H1 (cell line): ENCODE data around the gene LAMA3. TPM values are rescaled to one million over a fixed set of nuclear protein-coding genes. Genes with fewer than 3 reads are reported as not detected.

Experiments
- CTCF ChIA-PET: fragments of 300-600 bp; sonication (Branson Sonifier 250); formaldehyde crosslinking; loops from one replicate; lab custom pipeline; 2021; ENCODE audit not compliant: partially characterized antibody; lab: Charles Lee
- POLR2A ChIA-PET: fragments of 300-600 bp; sonication (Branson Sonifier 250); formaldehyde crosslinking; loops from one replicate; lab custom pipeline; 2021; ENCODE audit warnings: inconsistent platforms; ENCODE audit not compliant: partially characterized antibody; lab: Charles Lee
- DNase-seq, 2 experiments: peaks; one replicate each; pipeline versions ENCODE4 v3.0.0 to v3.0.0-alpha.2; 2010 to 2022; ENCODE audit warnings: low spot score in 2 of 2, low read depth in 1 of 2, mixed read lengths in 1 of 2
- FAIRE-seq: peaks from 2 replicates; lab custom pipeline; 2011; peaks lifted over from hg19 to GRCh38; lab: Jason Lieb, UNC
- H2AFZ ChIP-seq: 2 replicates; pipeline ENCODE4 v1.8.1; 2012; ENCODE audit warnings: low read length, inconsistent platforms
- H2AK5ac ChIP-seq: 2 replicates; pipeline ENCODE4 v1.6.1; 2013; ENCODE audit warnings: low read depth, low read length
- H2BK120ac ChIP-seq: replicated peaks from 2 replicates; pipeline ENCODE3; 2013; ENCODE audit warnings: low read depth, low read length, inconsistent platforms
- H2BK12ac ChIP-seq: 2 replicates; pipeline ENCODE4 v1.6.1; 2013; ENCODE audit warnings: low read depth, low read length
- H2BK15ac ChIP-seq: 2 replicates; pipeline ENCODE4 v1.6.1; 2013; ENCODE audit warnings: low read length
- H2BK20ac ChIP-seq: 2 replicates; pipeline ENCODE4 v1.6.1; 2013; ENCODE audit warnings: low read length
- H2BK5ac ChIP-seq: 2 replicates; pipeline ENCODE4 v1.6.1; 2013; ENCODE audit warnings: low read depth, low read length
- H3K14ac ChIP-seq: 2 replicates; pipeline ENCODE4 v1.6.1; 2013; ENCODE audit warnings: inconsistent platforms; ENCODE audit not compliant: insufficient read length
- H3K18ac ChIP-seq: 2 replicates; pipeline ENCODE4 v1.6.1; 2013; ENCODE audit warnings: low read length; ENCODE audit errors: extremely low read depth
- H3K23ac ChIP-seq: 2 replicates; pipeline ENCODE4 v1.6.1; 2013; ENCODE audit warnings: inconsistent platforms; ENCODE audit not compliant: insufficient read length
- H3K23me2 ChIP-seq: 2 replicates; pipeline ENCODE4 v1.6.1; 2013; ENCODE audit warnings: low read depth, low read length
- H3K27ac ChIP-seq: 2 replicates; pipeline ENCODE4 v1.6.1; 2011; ENCODE audit warnings: low read depth, low read length, inconsistent platforms
- H3K27me3 ChIP-seq, 4 experiments: replicated peaks in 1 of 4; 1 replicate in 1 of 4; 2 replicates in 3 of 4; pipeline versions ENCODE4 v1.6.1 to v1.8.1; 2011 to 2013; ENCODE audit warnings: low read length in 3 of 4, mild to moderate bottlenecking in 3 of 4, inconsistent platforms in 2 of 4, mixed read lengths in 2 of 4, moderate library complexity in 1 of 4; ENCODE audit not compliant: control insufficient read depth in 3 of 4, insufficient read depth in 3 of 4; ENCODE audit errors: extremely low read depth in 1 of 4
- H3K36me3 ChIP-seq, 4 experiments: 2 replicates each; pipeline versions ENCODE4 v1.6.1 to v1.8.1; 2011 to 2013; ENCODE audit warnings: mild to moderate bottlenecking in 4 of 4, low read length in 3 of 4, moderate library complexity in 2 of 4, control low read depth in 1 of 4, inconsistent platforms in 1 of 4; ENCODE audit not compliant: insufficient read depth in 4 of 4, control insufficient read depth in 2 of 4
- H3K4ac ChIP-seq: replicated peaks from 2 replicates; pipeline ENCODE3; 2013; ENCODE audit warnings: low read length, low read depth, mixed read lengths, inconsistent platforms; ENCODE audit not compliant: insufficient read length
- H3K4me1 ChIP-seq, 4 experiments: replicated peaks in 1 of 4; 1 replicate in 1 of 4; 2 replicates in 3 of 4; pipeline versions ENCODE4 v1.6.1 to v1.8.1; 2011 to 2013; ENCODE audit warnings: low read length in 3 of 4, inconsistent platforms in 2 of 4, mixed read lengths in 1 of 4; ENCODE audit not compliant: insufficient read depth in 4 of 4, control insufficient read depth in 3 of 4
- H3K4me2 ChIP-seq, 2 experiments: 2 replicates each; pipeline versions ENCODE4 v1.6.1 to v1.8.1; 2011 to 2013; ENCODE audit warnings: low read depth in 2 of 2, low read length in 2 of 2, control low read depth in 1 of 2, inconsistent platforms in 1 of 2, mild to moderate bottlenecking in 1 of 2; ENCODE audit not compliant: insufficient read depth in 1 of 2
- H3K4me3 ChIP-seq, 4 experiments: fragments of 200-600, 300-600 bp in 1 of 4; sonication (generic), shearing (Covaris generic), sonication (Bioruptor Twin) in 1 of 4; 2 replicates each; pipeline versions ENCODE4 v1.5.1 to v1.8.1; 2011 to 2016; ENCODE audit warnings: low read length in 4 of 4, low read depth in 3 of 4, control low read depth in 2 of 4, inconsistent platforms in 2 of 4, mild to moderate bottlenecking in 2 of 4, mixed read lengths in 1 of 4, moderate library complexity in 1 of 4; ENCODE audit not compliant: insufficient read depth in 2 of 4; ENCODE audit errors: extremely low read depth in 1 of 4
- H3K56ac ChIP-seq: replicated peaks from 2 replicates; pipeline ENCODE3; 2013; ENCODE audit warnings: low read depth, mild to moderate bottlenecking, mixed read lengths, low read length, inconsistent platforms; ENCODE audit not compliant: insufficient read length
- H3K79me1 ChIP-seq: 2 replicates; pipeline ENCODE4 v1.6.1; 2013; ENCODE audit warnings: low read depth, low read length, control low read depth
- H3K79me2 ChIP-seq, 2 experiments: 2 replicates each; pipeline versions ENCODE4 v1.6.1 to v1.8.1; 2012 to 2013; ENCODE audit warnings: low read length in 2 of 2, mild to moderate bottlenecking in 2 of 2, inconsistent platforms in 1 of 2; ENCODE audit not compliant: insufficient read depth in 2 of 2, control insufficient read depth in 1 of 2
- H3K9ac ChIP-seq, 4 experiments: replicated peaks in 1 of 4; 1 replicate in 1 of 4; 2 replicates in 3 of 4; pipeline versions ENCODE4 v1.6.1 to v1.8.1; 2011 to 2013; ENCODE audit warnings: low read depth in 3 of 4, low read length in 3 of 4, control low read depth in 2 of 4, mild to moderate bottlenecking in 2 of 4, moderate library complexity in 2 of 4, inconsistent platforms in 1 of 4; ENCODE audit errors: extremely low read depth in 1 of 4
- H3K9me3 ChIP-seq, 2 experiments: 2 replicates each; pipeline versions ENCODE4 v1.6.1 to v1.8.1; 2012 to 2013; ENCODE audit warnings: mild to moderate bottlenecking in 2 of 2, moderate library complexity in 2 of 2, control low read depth in 1 of 2, inconsistent platforms in 1 of 2, low read depth in 1 of 2, low read length in 1 of 2, mixed read lengths in 1 of 2; ENCODE audit not compliant: insufficient read depth in 2 of 2
- H4K20me1 ChIP-seq, 2 experiments: replicated peaks in 1 of 2; 2 replicates each; pipeline versions ENCODE3 to v1.8.1; 2011 to 2013; ENCODE audit warnings: inconsistent platforms in 2 of 2, low read length in 2 of 2, mild to moderate bottlenecking in 1 of 2; ENCODE audit not compliant: insufficient read depth in 2 of 2, control insufficient read depth in 1 of 2
- H4K5ac ChIP-seq: 2 replicates; pipeline ENCODE4 v1.6.1; 2013; ENCODE audit warnings: low read length, low read depth, mixed read lengths, inconsistent platforms; ENCODE audit not compliant: insufficient read length
- H4K8ac ChIP-seq: 2 replicates; pipeline ENCODE4 v1.8.0; 2013; ENCODE audit warnings: mild to moderate bottlenecking, moderate library complexity, low read length, inconsistent platforms; ENCODE audit not compliant: insufficient read depth; ENCODE audit errors: extremely low read depth
- H4K91ac ChIP-seq: replicated peaks from 2 replicates; pipeline ENCODE3; 2013; ENCODE audit warnings: low read length, mixed read lengths, inconsistent platforms; ENCODE audit not compliant: insufficient read length
- ASH2L ChIP-seq: fragments of 200-600, 300-600 bp; sonication (generic); IDR thresholded peaks from one replicate; pipeline ENCODE4 v1.7.1; 2017; ENCODE audit warnings: low read length
- CBX5 ChIP-seq: fragments of 300-800, 300-1000 bp; sonication (generic); IDR thresholded peaks from 2 replicates; pipeline ENCODE4 v1.7.1; 2016; ENCODE audit warnings: antibody characterized with exemption, low read length, low read depth
- EZH2 ChIP-seq: fragments of 200-600 bp; sonication (generic); IDR thresholded peaks from 2 replicates; pipeline ENCODE4 v1.7.1; 2012; ENCODE audit warnings: low read depth, mild to moderate bottlenecking, moderate library complexity, low read length, inconsistent platforms; ENCODE audit not compliant: severe bottlenecking
- GABPA ChIP-seq: IDR thresholded peaks from 2 replicates; pipeline ENCODE4 v1.6.1; 2011; ENCODE audit warnings: mild to moderate bottlenecking, low read length, moderate library complexity, borderline replicate concordance; ENCODE audit not compliant: insufficient read depth
- POLR2AphosphoS5 ChIP-seq: IDR thresholded peaks from 2 replicates; pipeline ENCODE4 v1.6.1; 2011; ENCODE audit warnings: low read depth, low read length
- POU5F1 ChIP-seq: IDR thresholded peaks from 2 replicates; pipeline ENCODE4 v1.6.1; 2011; ENCODE audit warnings: low read depth, mild to moderate bottlenecking, low read length, moderate library complexity
- RNF2 ChIP-seq: fragments of 200-900, 300-1000 bp; sonication (generic); IDR thresholded peaks from 2 replicates; pipeline ENCODE4 v1.7.1; 2016; ENCODE audit warnings: borderline replicate concordance, low read depth, mild to moderate bottlenecking, antibody characterized with exemption, low read length; ENCODE audit not compliant: poor library complexity, severe bottlenecking; ENCODE audit errors: missing control alignments
- TAF1 ChIP-seq: IDR thresholded peaks from 2 replicates; pipeline ENCODE4 v1.6.1; 2011; ENCODE audit warnings: mild to moderate bottlenecking, low read depth, low read length
- YY1 ChIP-seq: IDR thresholded peaks from 2 replicates; pipeline ENCODE4 v1.6.1; 2011; ENCODE audit warnings: low read depth, mild to moderate bottlenecking, low read length
- ZNF274 ChIP-seq: IDR thresholded peaks from 2 replicates; pipeline ENCODE4 v1.7.0; 2012; ENCODE audit warnings: low read length, borderline replicate concordance; ENCODE audit errors: extremely low read depth
- WGBS, 2 experiments: shearing (Covaris generic) in 1 of 2; methylation state at CpG; one replicate each; pipeline versions ENCODE4 v1.1.6 to v1.1.7; 2013 to 2015; ENCODE audit warnings: low lambda C conversion rate in 2 of 2, mixed read lengths in 2 of 2, inconsistent platforms in 1 of 2, low coverage in 1 of 2, missing lambda C conversion rate in 1 of 2; ENCODE audit not compliant: insufficient replicate concordance in 2 of 2, insufficient coverage in 1 of 2, insufficient read length in 1 of 2; ENCODE audit errors: extremely low coverage in 1 of 2, missing lambda C conversion rate in 1 of 2; 5-methylcytosine and 5-hydroxymethylcytosine counted together
- polyA plus RNA-seq, 7 experiments: library from polyadenylated mRNA; depleted of rRNA in 3 of 7; stranded (reverse) in 5 of 7; unstranded in 2 of 7; fragments of >200 nt in 5 of 7; fragments of 200-250 nt in 2 of 7; gene quantifications; 1 replicate in 5 of 7; 2 replicates in 1 of 7; 4 replicates in 1 of 7; pipeline versions ENCODE4 v1.2.1 to v1.2.3, GENCODE V29; 2011 to 2013; ENCODE audit warnings: missing spikeins in 2 of 7, mixed read lengths in 2 of 7
- total RNA-seq: library from RNA; stranded (reverse); fragmentation: NEBNext Ultra II Directional; extraction: Animal tissue kit (Norgen Biotek cat#: 25700); gene quantifications from 2 replicates; pipeline ENCODE4 v1.2.1, GENCODE V29; 2021
- TF ChIP-seq, protein P1 (sequence below): IDR thresholded peaks from 2 replicates; pipeline ENCODE4 v1.6.1; 2012; ENCODE audit warnings: inconsistent platforms

LAMA3 gene
- total and polyA plus RNA-seq, 2 of the 8 experiments (the other 6 are each of a cell fraction or from before 2014, with no cell fraction given) = 0.76 to 5.0 TPM

GRCh38 chr18:23645568-23646175, 43.6 kb upstream of the LAMA3 start:
- Histone ChIP-seq H3K27ac (no peak overlapping the region), H2BK15ac (no peak overlapping the region), H3K4me1 (peaks cover 0 to 4% (median 3%) of the 10 kb centered on the region in 4 experiments; a peak in 5 of 7 replicates), H3K23me2 (no peaks in the 10 kb centered on the region), H2BK12ac (no peak overlapping the region), H4K20me1 (no peaks in the 10 kb centered on the region), H3K9ac (no peak overlapping the region), H4K8ac (no peak overlapping the region), H2BK20ac (no peak overlapping the region), H3K36me3 (no peaks in the 10 kb centered on the region), H3K14ac (no peak overlapping the region), H2BK5ac (no peak overlapping the region), H3K23ac (no peak overlapping the region), H3K4me2 (no peak overlapping the region), H2BK120ac (no peak overlapping the region), H3K79me1 (no peaks in the 10 kb centered on the region), H2AFZ (no peak overlapping the region), H3K18ac (no peak overlapping the region), H3K4ac (no peak overlapping the region), H3K9me3 (no peaks in the 10 kb centered on the region), H2AK5ac (no peak overlapping the region), H3K27me3 (no peaks in the 10 kb centered on the region), H3K4me3 (no peak overlapping the region), H4K91ac (no peak overlapping the region), H4K5ac (no peak overlapping the region), H3K56ac (no peak overlapping the region), H3K79me2 (no peaks in the 10 kb centered on the region)
- POLR2A ChIA-PET = no interaction called here
- TF ChIP-seq TAF1 (no peak), POU5F1 (no peak), YY1 (no peak), CBX5 (no peak), EZH2 (no peak), GABPA (no peak), POLR2AphosphoS5 (no peak), RNF2 (no peak), ZNF274 (no peak), ASH2L (no peak)
- TF ChIP-seq, protein P1, sequence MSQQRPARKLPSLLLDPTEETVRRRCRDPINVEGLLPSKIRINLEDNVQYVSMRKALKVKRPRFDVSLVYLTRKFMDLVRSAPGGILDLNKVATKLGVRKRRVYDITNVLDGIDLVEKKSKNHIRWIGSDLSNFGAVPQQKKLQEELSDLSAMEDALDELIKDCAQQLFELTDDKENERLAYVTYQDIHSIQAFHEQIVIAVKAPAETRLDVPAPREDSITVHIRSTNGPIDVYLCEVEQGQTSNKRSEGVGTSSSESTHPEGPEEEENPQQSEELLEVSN = no peak
- CTCF ChIA-PET = interaction anchor here (0.9 kb wide), 1 partner anchor 15 kb away, joined by 6 read pairs; no protein-coding TSS in a partner anchor
- FAIRE-seq (no peak), DNase-seq (no peak)
- WGBS, 2 experiments = 86% methylated on average over 4 of the region's 4 CpGs; no CpG with 5 or more reads in 1 of the 2 experiments
